NCI-H748 (cell line): ENCODE data around the gene ANKMY1.
A peak's percentile ranks its signal among the peaks of the same experiment; 100 is the strongest.

Experiments
- DNase-seq: peaks from one replicate; lab custom pipeline; 2025; ENCODE audit not compliant: unreplicated experiment; lab: John Stamatoyannopoulos, UW

Gene ANKMY1

GRCh38 chr2:240462707-240463273, 95.0 kb downstream of the ANKMY1 start:
- DNase-seq = no peak

GRCh38 chr2:240462073-240462706, 95.6 kb downstream of the ANKMY1 start:
- no peak for DNase-seq

GRCh38 chr2:240461471-240462072, 96.2 kb downstream of the ANKMY1 start:
- DNase-seq = no peak

GRCh38 chr2:240460781-240461431, 96.9 kb downstream of the ANKMY1 start:
- DNase-seq = no peak

- DNase-seq = no peak
These were observed 97.5 kb downstream of the ANKMY1 start for GRCh38 chr2:240460253-240460711.

- DNase-seq = no peak
These were observed 98.2 kb downstream of the ANKMY1 start for GRCh38 chr2:240459401-240460252.

- DNase-seq = no peak
These were observed 98.8 kb downstream of the ANKMY1 start for GRCh38 chr2:240458900-240459391.

- DNase-seq = no peak
These were observed 99.5 kb downstream of the ANKMY1 start for GRCh38 chr2:240458044-240458899.

GRCh38 chr2:240457223-240458043, 100.4 kb downstream of the ANKMY1 start:
- DNase-seq = no peak

- no peak for DNase-seq
These were observed 101.2 kb downstream of the ANKMY1 start for GRCh38 chr2:240456447-240457222.

GRCh38 chr2:240455647-240456446, 101.9 kb downstream of the ANKMY1 start:
- no peak for DNase-seq

GRCh38 chr2:240455272-240455646, 102.5 kb downstream of the ANKMY1 start:
- DNase-seq = no peak

- peak; percentile 25 for DNase-seq
These were observed 103.5 kb downstream of the ANKMY1 start for GRCh38 chr2:240454106-240454901.

- DNase-seq = peak; percentile 36
These were observed 104.2 kb downstream of the ANKMY1 start for GRCh38 chr2:240453461-240454105.

- peak; percentile 78 for DNase-seq
These were observed 105.1 kb downstream of the ANKMY1 start for GRCh38 chr2:240452462-240453256.
